22Rv1 (cell line): ENCODE results near the gene EPS8L1.

Experiments used
- CTCF ChIP-seq: fragments of 450-650 bp; IDR thresholded peaks from 2 replicates; pipeline ENCODE4 v1.5.1; 2017; ENCODE audit warnings: mild to moderate bottlenecking
- ZFX ChIP-seq: fragments of 450-650 bp; IDR thresholded peaks from 2 replicates; pipeline ENCODE4 v1.6.1; 2017; ENCODE audit warnings: antibody characterized with exemption, borderline replicate concordance

DNA sequence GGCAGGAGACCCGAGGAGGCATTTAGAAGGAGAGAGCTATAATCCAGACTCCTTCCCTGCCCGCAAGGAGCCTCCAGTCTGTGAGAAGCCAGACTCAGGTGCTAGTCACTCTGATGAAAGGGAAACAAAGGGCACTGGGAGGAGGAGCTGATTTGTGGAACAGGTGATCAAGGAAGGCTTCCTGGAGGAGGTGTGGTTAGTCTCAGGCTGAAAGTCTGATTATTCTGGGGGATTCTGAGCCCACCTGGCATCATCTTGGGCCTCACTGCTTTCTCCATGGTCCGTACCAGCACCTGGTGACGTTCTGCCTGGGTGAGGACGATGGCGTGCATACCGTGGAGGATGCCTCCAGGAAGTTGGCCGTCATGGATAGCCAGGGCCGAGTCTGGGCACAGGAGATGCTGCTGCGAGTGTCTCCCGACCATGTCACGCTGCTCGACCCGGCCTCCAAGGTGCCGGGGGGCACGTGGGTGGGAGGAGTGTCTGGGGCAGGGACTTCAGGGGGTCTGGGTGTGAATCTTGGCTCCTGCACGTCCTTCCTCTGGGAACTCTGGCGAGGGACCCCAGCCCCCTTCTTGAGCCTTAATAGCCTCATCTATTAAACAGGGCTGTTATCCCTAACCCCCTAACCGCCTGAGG, 3.9 kb downstream of the EPS8L1 start:
- TF ChIP-seq CTCF (no peak), ZFX (no peak)
